ENCODE measurements around the gene COPRS.

- no peak for TF ChIP-seq CTCF (IDR thresholded peaks at IDR 0.05; ENCODE audit: low read depth, low read length, poor library complexity, severe bottlenecking)
- no peak for TF ChIP-seq EZH2phosphoT487 (IDR thresholded peaks at IDR 0.05; ENCODE audit: borderline replicate concordance, low read length)
Measured at GRCh38 chr17:31903401-31903800, 44.4 kb upstream of the COPRS start.
